Stimulated activated CD8-positive, alpha-beta memory T cell treated with anti-CD3 and anti-CD28 coated beads, Interleukin-7, amount 100 ng/mL, for 48 hours (primary cell): ENCODE data around the gene AGXT.
A peak's percentile ranks its signal among the peaks of the same experiment; 100 is the strongest.

Experiments used
- DNase-seq, 2 donors: peaks; one replicate each; pipeline ENCODE4 v3.0.0-alpha.2; 2020; ENCODE audit warnings: low read depth in 1 of 2; ENCODE audit errors: extremely low read depth in 1 of 2

The AGXT gene

DNA sequence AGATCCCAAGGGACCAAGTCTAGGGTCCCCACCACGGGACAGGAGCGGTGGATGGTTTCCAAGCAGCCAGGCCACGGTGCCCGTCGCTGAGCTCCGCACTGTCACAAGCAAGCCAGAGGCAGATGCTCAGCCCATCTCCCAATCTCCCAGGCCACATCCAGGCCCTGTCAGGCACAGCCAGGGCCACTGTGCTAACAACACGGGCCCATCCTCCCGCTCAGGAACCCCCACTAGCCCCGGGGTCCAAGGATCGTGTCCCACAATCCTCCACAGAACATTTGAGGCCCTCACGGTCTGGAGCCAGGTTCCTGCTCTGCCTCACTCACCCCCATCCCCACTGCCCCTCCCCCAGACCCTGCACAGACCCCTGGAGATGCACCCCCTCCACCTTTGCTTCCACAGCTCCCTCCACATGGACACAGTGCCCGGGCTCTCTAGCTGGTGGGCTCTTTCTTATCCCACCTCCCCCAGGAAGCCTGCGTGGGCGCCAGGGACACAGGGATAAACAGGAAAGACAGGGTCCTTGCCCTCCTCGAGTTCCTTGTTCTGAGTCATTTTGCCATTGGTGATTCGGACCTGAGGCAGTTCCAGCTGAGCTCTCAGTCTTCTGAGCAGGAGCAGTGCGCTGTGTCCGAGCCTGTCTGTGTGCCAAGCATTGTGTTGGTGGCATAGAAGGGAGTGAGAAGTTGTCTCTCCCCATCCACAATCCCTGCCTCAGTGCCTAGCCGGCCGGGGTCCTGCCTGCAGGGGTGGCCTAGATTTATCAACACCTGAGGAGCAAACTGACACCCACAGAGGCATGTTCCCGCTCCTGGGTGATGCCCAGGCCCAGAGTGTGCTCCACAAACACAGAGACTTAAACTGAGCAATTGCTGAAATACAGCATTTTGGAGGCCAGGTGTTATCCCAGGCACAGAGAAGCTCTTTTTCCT, 44.5 kb downstream of the AGXT start:
- no peak for DNase-seq

DNA sequence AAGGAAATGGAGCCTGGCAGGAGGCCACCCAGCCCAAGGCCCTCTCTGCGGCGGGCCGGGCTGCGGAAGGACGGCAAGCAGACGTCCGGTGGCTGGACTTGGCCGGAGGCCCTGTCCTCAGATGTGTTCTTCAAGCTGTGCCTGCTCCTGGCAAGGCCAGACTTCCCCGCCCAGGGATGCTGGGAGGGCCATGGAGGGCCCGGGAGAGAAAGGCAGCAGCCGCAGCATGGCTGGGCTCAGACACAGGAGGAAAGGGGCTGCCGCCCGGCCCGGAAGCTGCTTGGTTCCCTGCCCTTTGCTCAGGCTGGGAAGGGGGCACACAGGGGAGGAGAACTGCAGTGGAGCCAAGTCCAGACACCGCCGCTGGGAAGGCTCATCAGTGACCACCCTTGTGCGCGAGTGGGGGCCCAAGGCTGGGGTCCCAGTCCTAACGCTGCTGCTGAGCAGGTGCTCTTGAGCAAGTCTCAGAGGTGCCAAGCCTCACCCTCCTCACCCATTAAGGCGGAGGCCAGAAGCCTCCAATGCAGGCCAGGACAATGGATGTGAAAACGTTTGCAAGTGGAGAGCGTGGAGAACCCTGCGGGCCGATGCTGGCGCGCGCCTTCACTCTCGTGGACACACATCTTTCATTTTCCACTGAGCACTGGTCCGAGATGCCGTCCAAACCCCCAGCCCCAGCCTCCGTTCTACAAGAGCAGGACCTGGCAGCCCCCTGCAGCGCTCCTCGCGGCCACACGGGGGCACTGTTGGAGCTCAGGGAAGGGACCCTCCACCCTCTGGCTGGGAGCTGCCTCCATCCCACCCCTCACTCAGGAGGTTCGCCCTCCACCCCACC, 45.4 kb downstream of the AGXT start:
- peak; percentile 32 to 44 for DNase-seq

DNA sequence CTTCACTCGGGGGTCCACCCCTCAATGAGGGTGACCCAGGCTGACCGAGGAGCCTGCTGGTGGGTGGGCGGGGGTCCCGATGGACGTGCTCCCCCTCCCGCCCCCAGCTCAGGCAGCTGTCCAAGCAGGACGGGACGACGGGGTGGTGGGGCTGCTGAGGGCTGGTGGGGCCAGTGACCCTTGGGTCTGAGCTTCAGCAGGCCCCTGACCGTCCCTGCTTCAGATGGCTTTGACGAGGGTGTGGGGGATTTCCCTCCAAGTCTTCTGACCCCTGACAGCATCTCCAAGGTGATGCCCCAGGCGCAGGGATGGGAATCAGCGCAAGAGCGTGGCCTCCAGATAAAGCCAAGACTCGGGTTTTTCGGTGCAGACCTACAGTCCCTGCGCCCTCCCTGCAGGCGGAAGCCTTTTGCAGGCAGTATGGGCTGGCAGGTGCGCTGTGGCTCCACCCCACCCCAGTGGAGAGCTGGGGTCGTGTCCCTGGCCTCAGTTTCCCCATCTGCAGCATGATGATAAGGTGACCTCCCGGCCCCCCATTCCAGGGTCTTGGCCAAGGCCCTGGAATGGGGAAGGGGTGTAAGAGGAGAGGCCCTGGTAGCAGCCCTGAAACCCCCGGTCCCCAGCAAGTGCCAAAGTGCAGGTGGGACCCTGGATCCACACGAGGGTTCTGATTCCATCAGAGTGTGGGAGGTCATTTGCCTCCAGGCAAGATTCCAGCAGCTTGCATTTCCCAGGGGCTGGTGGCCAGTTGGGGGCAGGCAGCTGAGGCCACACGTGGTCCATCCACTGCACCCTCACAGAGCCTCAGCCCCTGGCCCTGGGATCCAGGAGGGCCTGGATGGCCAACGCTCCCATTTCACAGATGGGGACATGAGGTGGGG, 46.3 kb downstream of the AGXT start:
- no peak for DNase-seq

DNA sequence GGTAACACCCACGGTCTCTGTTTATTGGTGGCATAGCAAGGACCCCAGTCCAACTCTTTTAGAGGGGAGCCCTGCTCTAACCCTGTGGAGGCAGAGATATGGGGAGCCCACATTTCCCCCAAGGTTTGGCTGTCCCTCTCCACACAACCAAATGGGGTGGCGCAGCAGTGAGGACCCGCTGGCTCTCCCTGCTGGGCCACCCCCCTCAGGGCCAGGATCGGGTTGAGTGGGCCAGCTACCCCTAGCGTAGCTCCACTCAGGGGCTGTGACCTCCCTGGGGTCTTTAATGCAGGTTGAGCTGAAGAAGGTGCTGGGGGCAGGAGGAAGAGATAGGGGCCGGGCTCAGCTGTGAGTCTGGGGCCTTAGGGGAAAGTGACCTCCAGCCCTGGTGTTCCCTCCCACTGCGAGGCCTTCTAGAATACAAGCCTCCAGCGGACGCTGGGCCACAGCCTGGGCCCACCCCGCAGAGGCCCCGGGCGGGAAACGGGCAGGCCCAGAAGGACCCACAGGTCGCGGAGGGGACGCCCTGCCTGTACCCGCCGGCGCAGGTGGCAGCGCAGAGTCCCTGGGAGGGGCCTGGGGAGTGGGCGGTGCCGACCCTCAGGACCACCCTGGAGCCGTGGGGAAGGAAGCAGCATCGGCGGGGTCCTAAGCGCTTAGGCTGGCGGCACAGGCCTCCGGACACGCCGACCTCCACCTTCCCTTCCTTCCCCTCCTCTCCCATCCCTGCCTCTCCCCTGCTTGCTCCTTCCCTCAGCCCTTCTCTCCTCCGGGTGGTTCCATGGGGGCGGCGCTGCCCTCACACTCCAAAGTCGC, 47.1 kb downstream of the AGXT start:
- DNase-seq = no peak

DNA sequence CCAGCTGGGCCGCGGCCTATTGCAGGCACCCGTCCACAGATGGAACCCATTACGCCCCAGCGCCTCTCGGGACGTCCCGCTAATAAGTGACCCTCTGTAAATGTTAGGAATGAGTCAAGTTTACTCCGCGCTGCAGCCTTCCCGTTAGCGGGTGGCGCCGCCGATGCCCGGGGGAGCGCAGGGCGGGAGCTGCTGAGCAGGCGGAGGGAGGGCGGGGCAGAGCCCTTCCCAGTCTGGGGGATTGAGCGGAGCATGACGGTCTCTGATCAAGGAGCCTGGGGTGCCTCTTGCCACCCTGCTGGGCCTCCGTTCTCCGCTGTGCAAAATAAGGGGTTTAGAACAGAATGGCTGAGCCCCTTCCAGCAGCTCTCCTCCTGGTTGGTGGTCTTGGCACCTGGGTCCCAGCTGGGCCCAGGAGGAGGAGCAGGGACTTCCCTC, 48.0 kb downstream of the AGXT start:
- no peak for DNase-seq

DNA sequence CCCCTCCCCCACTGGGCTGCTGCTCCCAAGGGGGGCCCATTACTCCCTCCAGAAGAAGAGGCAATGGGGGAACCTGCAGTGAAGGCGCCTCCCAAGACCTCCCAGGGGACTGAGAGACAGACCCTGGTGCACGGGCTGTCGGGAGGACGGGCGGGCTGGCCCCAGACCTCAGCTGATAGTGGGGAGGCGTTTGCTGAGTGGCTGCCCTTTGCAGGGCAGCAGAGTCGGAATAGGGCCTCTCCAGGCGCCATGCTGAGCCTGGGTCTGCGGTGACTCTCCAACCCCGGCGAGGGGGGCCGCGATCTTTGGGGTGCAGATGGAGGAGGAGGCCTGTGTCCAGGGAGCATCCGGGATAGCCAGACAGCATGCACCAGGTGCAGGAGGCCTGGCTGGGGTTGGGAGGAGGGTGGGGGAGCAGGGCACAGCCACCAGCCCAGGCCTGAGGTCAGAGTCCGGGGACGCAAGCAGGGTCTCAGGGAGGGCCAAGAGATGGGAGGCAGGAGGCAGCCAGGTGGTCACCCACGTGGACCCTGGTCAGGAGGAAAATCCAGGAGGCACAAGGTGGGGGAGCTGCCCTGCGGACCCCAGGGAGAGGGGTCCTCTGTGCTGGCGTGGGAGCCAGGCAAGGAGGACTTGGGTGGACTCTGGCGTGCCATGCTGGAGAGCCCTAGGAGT, 48.5 kb downstream of the AGXT start:
- no peak for DNase-seq

DNA sequence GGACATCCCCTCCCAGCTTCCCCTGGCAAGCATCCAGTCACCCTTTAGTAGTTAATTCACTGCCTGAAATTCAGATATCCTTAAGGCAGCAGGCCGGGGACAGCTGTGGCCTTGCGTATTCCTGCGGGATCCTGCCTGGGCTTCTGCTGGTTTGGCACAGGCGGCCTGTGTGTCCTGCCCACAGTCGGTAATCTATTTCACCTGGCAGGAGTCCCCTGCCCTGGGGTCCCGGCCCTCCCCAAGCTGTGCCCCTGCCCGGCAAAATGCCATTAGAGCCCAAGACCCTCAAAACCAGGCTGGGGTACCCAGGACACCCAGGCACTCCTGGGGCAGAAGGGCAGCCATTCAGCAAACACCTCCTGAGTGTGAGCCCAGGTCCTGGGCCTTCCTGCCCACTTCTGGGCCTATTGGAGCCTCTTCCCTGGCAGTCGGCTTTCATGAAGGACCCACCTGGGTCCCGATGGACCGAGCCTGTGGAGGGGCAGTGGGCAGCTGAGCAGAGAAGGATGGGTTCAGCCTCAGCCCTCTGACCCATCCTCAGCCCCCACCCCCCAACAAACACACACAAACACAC, 49.1 kb downstream of the AGXT start:
- DNase-seq = no peak

DNA sequence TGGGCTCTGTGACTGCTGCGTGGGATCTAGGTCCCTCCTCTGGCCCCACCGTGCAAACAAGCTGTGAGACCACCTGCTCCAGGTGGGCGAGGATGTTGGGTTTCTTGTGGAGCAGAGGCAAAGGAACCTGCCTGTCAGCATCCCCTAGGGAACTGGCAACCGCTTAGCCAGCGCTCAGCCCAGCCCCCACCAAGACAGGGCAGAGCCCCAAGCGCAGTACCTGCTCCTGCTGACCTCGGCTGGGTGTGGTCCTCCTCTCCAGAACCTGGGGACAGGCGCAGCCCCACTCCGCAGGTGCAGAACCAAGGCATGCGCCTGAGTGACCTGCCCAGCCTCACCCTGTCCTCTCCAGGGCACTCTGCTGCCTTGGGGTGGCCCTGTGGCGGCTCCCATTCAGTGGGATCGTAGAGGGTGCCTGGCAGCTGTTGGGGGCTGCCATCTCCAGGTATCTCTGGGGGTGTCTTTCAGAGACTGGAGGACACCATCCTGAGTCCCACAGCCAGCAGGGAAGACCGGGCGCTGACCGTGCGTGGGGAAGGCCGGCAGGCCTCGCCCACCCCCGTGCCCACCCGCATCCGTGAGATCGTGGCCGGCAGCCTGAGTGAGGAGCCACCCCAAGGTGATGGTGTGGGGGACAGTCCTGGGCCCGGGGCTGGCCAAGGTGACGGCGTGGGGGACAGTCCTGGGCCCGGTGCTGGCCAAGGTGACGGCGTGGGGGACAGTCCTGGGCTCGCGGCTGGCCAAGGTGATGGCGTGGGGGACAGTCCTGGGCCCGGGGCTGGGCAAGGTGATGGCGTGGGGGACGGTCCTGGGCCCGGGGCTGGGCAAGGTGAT, 49.9 kb downstream of the AGXT start:
- DNase-seq = no peak

DNA sequence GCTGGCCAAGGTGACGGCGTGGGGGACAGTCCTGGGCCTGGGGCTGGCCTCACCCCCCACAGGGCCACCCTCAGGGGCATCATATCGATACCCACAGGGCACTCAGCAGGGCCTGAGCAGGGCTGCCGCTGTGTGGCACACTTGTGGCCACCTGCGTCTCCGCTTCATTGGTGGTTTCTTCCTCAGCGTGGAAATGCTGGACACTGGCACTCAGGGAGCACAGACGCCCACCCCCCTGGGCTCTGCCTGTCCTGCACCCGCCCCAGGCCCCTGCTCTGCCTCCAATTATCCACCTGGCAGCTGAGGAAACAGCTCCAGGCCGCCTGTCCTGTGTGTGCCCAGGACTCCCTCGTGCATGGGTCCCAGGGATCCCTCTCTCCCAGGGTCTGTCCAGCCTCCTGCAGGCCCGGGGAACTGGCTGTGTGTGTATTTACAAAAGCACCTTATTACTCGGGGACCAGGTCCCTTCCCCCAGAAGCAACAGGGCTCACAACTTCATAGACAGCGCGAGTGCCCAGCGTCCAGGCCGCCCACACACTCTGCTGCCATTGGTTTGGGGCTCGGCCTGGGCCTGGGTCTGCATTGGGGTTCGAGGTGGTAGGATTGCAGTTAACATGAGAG, 50.6 kb downstream of the AGXT start:
- DNase-seq = no peak

DNA sequence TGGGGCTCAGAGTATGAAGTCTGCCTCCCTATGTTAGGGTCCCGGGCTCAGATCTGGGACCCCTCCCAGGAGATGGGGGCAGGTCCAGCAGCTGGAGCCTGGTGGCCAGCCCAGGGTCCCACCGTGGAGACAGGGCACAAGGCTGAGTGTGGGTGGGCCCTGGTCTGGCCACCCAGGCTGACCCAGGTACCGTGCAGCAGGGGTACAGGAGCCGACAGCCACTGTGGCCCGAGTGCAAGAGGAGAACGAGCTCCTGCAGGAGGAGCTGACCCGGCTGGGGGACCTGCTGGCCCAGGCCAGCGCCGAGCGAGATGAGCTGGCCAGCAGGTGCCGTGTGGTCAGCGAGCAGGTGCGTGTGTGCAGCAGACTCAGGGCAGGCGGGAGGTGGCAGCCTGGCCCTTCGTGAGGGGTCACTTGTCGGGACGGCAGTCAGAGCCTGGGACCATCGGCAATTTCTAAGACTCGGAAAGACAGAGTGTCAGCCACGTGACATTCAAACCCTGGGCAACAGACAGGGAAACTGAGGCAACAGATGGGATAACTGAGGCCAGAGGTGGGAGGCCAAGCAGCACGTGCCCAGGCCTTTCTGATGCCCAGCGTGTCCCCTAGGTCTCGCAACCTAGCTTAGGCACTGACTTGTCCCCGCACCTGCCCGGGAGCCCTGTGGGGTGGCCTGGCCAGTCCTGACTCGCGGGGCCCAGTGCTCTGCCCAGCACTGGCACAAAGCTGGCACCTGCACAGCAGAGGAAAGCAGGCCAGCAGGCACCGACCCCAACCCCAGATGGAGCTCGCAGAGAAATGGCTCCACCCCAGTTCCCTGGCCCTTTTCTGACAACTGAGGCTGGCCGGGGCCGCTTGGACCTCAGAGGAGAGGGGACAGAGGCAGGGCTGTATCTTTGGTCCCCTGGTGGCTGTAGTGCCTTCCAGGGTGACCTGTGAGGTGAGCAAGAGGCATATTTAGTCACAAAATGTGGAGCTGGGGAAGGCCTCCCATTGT, 51.5 kb downstream of the AGXT start:
- DNase-seq = no peak

DNA sequence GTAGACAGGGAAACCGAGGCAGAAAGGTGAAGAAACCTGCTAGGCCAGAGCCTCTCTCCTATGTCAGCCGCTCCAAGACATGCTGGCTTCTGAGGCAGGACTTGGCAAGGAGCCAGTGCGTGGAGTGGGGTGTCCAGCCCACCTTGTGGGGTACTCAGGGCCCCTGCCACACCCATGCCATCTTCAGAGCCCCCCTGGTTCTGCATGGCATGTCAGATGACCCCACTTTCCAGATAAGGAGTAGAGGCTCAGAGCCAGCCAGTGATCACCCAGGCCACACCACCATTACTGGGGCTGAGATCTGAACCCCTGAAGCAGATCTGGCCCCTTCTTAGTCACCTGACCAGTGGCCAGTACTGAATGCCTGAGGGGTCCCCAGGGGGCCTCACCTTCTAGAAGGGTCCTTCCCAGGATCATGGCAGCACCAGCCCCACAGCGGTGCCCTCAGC, 52.2 kb downstream of the AGXT start:
- DNase-seq = no peak

DNA sequence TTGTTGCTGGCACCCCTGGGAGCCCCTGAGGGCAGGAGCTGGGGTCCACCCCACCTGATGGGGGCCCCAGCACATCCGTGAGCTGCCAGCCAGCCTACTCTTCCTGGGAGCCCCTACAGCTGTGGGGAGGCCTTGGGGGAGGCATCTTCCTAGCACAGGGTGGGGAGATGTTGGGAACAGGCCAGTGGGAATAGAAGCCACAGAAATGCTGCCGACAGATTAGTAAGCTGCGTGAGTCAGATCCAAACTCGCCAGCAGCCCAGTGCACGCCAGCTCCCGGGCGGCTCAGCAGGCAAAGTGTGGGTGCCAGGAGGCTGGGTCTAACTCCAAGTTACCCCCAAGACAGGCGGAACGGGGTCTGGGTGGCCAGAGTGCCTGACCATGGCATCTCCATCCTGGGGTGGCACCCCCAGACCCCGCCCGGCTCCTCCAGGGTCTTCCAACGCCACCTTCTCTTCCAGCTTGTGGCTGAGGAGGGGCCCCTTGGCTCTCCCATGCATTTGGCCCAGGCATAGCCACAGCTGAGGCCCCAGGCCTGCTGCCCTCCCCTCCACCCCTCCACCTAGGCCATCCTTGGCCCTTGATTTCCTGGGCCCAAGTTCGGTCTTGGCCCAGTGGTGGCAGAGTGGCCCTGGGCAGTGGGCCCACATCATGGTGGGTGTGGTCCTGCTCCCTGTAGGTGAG, 52.8 kb downstream of the AGXT start:
- DNase-seq = no peak

DNA sequence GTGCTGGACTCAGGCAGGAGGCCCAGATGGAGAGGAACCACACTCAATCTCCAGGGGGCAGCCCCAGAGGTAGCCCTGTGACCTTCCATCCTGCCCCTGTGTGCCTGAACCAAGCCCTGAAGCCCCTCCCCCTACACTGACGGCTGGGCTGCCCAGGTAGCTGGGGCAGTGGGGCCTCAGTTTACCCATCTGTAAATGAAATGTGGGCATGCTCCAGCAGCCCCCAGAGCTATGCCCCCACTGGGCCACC, 53.3 kb downstream of the AGXT start:
- no peak for DNase-seq

DNA sequence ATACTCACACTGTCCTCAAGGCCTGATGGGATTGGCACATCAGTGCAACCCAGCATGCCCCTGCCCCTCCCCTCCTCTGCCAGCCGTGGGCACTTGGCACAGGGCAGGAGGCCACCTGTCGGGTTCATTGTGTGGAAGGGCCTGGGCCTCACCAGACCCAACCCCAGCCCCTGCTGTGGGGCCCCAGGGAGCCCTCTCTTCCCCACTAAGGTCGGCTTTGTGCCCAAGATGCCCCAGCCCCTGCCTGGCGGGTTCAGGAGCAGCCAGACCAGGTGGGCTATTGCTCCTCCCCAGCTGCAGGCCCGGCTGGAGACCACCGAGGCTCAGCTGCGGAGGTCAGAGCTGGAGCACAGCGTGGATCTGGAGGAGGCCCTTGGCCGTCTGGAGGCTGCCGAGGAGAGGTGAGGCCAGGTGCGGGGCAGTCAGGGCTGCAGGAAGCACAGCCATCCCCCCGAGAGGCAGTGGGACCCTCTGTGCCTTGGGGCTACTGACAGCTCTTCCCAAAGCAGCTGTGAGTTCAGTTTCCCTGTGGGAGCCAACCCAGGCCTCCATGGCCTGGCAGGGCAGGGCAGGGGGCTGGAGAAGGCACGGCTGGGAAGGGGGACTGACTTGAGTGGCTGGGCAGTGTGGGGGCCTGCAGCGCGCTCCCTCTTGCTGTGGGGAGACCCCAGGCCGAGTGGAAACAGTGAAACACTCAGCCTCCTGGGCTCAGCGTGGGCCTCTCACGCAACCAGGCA, 53.8 kb downstream of the AGXT start:
- no peak for DNase-seq

DNA sequence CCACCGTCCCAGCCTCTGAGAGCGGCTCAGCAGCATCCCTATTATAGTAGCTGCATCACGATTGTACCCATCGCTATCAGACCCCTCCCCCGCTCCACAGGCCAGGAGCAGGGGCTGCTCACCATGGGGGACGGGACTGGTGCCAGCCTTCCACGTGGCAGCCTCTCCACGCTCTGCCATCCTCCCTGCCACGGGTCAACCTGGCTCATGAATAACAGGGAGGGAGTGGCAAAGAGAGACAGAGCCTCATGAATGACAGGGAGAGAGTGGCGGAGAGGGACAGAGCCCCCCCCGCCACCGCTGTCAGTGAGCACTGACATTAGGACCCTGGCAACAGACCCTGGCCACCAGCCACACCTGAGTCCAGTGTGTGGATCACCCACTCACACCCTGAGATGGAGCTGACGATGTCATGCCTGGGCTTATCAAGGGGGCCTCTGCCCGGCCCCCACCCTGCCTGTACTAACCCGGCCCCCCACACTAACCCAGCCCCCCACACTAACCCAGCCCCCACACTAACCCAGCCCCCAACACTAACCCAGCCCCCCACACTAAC, 54.4 kb downstream of the AGXT start:
- no peak for DNase-seq
